Fibroblast of skin of right biceps (primary cell): ENCODE results near the gene ATP1A4.

Experiments
- DNase-seq: peaks from one replicate; pipeline ENCODE4 v3.0.0-alpha.2; 2013

The ATP1A4 gene

DNA sequence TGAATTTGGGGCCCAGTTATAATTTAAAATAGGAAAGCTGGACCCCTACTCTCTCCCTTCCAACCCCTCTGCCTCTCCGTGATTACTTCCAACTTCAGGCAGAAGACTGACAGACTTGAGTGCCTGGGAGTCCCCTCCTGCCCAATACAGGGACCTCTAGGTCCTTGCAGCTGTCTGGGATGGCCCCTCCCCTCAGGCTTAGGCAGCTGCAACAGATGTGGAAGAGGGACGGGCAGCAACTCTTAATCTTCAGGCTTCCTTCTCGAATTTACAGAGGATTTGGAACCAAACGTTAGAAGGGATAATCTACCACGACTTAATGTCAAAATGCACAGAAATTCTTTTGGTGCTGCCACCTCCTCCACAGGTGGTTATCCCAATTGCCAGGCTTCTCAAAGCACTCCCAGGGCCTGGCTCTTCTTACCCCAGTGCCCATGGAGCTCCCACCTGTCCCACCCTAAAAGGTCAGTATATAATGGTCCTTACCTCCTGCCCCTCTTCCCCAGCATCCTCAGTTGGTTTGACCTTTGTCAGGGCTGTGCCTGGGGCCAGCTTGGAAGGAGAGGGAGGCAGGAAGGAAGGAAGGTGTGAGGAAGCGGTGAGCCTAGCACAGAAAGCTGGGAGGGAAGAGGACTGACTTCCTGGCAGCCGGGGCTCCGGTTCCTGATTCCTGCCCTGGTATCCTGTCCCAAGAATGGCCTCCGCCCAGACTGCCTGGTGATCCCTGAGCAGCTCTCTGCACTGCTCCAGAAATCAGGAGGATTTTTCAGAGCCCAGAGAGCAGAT is 56.6 kb downstream of the ATP1A4 start:
- DNase-seq, result no peak

DNA sequence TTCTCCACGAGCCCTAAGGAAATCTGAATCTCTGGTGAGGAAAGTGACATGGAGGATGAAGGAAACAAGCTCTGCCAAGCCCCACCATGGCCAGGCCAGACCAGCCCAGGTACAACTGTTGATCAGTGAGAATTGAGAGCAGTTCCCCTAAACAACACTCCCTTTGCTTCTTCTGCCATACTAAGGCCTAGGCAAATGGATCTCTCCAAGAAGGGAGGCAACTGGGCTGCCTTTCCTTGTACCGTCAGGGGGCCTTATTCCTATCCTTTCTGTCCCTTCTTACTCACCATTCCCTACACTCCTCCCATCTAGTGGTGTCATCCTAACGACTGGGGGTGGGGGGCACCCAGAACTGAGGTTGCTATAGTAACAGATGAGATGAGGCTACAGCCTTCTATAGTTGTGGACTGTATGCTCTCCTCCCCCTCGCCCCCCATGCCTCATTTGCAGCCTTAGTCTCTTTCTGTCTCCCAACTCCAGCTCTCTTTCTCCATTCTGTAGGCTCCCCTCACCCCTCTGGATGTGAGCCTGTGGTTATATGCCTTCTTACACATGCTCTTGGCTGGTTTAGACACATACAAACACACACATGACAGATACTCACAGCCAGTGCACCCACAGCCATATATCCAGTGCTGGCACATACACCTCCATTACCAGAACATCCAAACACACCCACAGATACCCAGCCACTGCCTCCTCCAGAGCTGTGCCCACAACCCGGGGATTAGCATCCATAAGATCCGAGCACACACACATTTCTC is 57.3 kb downstream of the ATP1A4 start:
- DNase-seq, result peak; percentile 53

DNA sequence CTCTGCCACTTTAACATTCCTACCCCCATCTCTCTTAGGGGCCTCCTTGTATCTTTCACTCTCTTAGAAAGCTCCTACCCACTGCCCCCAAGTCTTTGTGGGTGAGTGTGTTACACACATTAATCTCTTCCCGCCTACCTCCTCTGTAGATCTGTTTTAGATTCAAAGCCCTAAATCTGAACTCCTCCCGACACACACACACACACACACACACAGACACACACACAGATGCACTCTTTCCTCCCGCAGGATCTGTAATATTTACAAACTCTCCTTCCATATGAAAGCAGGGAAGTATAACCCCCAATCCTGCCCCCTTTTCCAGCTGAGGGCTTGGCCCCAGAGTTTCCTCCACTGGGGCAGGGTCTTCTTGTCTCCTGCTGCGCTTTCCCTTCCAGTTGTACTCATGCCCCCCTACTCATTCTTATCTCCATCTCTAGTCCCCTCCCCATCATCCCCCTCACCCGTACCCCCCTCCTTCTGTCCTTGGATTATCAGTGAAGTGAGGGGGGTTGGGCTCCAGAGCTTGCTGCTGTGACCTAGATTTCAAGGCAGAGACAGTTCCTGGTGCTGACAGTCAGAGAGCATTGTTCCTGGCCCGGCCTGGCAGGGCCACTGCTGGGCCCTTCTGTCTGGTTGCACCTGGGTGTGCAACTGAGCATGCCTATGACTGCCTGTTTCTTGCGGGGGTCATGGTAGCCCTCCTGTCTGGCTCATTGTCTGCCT is 58.1 kb downstream of the ATP1A4 start:
- no peak for DNase-seq

DNA sequence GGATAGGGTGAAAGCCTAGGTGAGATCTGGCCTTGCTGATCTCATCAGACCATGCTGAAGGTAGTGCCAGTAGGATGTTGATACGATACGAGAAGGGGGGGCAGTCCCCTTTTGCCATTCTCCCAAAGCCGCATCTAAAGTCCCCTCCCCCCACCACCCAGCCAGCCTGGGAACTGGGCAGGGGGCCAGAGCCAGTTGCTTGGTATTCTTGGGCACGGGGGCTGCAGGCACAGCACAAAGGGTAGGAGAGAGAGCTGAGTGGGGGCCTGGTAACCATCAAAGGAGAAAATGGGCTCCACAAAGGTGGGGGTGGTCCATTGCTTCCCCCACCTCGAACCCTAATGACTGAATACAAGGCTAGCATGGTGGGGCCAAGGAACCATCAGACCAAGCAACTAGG is 59.2 kb downstream of the ATP1A4 start:
- no peak for DNase-seq

DNA sequence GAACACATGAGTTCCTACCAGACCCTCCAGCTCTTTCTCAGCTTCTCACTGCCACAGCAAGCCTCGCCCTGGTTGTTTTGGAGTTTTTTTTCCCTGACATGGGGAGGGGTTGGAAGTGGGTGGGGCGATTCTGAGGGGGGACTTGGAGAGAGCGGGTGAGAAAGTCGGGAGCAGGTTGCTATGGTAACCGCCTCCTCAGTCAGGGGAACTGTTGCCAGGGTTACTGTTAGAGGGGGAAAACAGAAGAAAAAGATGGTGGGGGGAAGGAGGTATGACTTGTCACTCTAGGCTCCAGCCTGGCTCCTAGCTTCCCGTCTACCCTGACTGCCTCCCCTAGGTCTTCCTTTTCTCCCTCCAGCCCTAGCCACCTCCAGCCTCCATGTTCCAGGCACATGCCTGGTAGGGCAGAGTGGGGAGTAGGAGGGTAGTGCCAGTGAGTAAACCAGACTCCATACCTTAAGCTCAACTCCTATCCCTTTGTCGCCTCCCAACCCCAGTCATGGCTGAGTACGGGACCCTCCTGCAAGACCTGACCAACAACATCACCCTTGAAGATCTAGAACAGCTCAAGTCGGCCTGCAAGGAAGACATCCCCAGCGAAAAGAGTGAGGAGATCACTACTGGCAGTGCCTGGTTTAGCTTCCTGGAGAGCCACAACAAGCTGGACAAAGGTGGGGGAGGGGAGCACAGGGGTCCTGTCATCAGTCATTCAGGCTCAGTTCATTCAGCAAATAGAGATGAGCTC is 59.8 kb downstream of the ATP1A4 start:
- peak; percentile 26 for DNase-seq

DNA sequence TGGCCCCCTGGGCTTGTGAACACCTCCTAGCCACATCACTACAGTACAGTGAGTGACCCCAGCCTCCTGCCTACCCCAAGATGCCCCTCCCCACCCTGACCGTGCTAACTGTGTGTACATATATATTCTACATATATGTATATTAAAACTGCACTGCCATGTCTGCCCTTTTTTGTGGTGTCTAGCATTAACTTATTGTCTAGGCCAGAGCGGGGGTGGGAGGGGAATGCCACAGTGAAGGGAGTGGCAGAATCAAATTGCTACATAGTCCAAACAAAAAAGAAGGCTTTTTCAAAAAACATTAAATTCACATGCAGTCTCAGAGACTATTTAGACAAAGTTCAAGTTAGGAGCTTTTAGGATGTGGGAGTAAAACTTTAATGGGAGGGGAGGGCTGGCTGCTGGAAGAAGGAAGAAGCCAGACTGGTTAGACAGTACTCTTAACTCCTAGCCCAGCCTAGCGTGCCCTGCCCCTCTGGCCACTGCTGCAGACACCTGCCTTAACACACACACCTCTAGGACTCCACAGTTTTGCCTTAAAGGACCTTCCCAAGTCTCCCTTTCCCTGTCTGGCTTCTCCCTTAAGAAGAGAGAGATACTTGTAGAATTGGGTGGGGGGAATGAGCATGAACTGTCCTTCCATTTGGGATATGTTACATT is 63.2 kb downstream of the ATP1A4 start:
- DNase-seq, result no peak

DNA sequence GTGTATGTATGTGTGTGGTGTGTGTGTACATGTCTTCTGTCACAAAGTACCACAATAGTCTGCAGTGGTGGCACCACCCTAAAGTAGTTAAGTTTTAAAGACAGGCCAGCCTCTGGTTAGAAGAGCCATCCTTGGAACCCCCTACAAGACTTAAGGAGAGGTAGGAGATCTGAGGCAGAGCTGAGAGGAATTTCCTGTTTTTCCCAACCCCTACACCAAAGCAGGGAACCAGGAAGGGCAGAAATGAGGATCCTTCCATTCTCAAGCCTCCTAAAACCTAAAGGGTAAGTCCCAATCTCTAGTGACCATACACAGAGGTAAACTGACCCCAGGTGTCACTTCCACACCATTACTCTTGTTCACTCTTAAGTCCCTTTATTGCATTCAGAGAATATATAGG is 64.9 kb downstream of the ATP1A4 start:
- DNase-seq, result no peak

DNA sequence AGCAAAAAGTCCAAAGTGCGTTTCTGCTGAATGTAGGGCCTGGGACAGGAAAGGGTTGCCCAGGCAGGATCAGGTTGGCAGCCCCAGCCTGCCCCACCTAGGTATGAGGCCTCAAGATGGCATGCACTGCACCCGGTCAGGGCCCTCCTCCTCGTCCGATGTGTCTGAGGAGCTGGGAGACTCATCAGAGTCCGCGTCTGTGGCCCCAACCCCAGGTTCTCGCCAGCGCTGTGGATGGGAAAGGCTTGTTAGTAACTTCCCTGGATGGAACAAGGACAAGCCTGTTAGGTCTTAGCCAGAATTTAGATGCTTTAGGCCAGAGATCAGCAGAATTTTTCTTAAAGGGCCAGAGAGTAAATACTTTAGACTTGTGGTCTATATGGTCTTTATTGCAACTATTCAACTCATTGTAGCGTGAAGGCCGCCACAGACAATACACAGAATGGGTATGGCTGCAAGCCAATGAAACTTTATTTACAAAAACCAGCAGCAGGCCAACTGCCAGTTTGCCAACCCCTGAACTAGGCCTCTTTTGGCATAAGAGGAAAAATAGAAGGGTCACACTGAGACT is 66.2 kb downstream of the ATP1A4 start:
- no peak for DNase-seq

DNA sequence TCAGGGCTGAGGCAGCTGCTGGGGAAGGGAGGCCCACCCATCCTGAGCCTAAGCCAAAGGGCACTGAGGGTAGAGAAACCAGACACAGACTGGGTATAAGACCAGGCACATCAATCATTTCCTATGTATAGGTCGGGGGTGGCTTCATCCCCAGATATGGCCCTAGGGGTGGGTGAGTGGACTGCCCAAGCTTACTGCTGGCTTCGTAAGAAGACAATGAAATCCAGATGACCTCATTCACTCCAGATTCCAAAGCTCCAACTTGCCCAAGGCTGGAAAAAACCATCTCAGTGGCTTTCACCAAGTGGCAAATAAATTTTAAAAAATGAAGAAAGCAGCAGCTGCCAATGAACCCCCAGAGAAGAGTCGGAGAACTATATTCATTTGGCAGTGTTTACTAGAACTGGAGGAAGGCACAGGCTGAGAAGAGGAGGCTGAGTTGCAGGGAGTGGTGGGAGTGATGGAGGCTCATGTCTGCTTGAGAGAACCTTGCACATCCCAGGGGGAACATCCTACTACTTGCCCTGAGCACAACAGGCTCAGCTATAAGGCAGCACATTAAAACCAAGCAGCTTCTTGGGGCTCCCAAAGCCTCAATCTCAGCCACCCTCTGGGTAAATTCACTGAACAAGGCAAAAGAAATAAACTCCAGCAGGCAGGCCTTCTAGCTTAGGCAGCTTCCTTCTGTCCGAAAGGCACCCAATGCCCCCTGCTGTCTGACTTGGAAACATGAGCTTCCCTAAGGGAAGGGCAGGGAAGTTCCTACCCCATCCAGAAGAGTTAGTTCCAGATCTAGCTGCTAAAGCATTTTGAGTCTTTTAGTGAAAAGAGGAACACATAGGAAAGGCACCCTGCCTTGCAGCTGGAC is 67.9 kb downstream of the ATP1A4 start:
- DNase-seq, result peak; percentile 63

DNA sequence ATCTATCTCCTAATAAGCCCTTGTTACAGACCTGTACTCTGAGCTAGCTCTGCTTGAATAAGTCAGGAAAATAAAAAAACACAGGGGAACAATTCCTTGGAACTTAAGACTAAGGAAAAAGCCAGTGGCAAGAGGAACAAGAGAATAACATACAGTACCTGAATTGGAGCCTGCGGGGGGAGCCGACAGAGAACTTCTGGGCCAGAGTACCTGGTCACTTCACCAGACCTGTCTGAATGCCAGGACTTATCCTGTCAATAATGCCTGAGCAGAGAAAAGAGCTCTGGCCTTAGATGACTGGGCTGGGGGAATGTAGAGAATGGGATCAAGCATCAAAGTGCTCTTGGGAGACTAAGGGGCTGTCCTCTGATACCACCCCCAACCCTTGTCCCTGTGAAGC is 68.9 kb downstream of the ATP1A4 start:
- no peak for DNase-seq

DNA sequence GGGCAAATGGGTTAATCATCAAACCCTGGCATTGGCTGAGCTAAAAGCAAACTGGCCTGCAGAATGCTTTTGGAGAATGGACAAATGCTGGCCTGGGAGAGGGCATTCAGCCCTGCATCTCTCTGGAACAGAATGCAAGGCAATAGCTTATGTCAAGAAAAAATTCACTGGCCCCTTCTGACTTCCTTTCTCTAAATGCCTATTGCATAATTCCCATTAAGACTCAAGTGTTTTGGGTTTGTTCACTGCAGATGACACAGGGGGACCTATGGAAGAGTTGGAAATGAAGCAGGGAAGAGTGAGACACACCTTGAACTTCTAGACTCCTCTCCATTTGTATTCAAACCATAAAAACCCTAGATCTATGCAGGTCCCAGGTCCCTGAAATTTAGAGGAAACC is 69.7 kb downstream of the ATP1A4 start:
- no peak for DNase-seq

DNA sequence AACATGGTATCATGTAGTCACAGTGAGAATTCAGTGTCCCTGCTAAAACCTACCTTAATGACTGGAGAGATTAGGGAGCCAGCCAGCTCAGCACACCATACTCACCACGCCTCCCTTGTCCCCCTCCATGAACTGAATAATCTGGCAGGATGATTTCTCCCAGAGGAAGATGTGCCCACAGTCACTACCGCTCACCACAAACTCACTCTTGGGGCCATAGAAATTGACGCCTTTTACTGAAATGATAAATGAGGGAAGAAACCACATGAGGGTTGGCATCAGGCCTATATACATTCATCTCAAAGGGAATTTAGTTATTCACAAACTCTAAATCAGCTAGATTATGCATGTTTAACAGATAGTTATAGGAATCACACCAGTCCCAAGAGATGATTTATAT is 71.1 kb downstream of the ATP1A4 start:
- DNase-seq, result peak; percentile 79

DNA sequence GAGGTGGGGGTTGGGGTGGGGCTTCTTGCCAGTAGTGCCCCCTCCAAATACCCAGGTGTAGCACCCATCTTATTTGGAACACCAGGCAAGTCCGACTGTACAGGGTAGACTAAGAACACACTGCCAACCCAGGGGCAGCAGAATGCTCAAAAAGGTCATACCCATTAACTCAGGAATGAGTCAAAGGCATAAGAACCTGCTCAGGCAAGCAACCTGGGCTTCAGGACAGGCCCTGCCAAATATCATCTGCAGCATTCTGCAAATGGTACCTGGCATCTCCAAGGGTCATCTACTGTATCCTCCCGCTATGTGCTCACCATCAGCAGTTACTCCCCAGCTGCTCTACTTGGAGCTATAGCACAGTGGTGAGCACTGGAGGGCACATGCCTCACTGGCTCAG is 73.2 kb downstream of the ATP1A4 start:
- no peak for DNase-seq

DNA sequence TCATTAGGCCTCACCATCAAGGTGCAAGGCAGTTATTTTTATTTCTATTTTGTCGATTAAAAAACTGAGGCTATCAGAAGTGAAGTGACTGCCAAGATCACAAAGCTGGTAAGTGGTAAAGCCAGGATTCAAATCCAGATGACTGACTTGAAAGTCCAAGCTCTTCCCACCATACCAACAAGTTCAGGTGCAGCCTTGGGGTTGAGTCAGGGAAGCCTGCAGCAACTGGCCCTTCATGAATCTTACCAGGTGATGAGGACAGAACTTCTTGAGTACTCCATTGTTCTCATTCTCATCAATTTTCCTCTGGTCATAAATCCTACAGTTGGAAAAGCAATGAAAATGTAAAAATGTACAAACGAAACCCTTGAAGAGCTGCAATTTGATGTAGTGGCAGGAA is 73.9 kb downstream of the ATP1A4 start:
- DNase-seq, result no peak

DNA sequence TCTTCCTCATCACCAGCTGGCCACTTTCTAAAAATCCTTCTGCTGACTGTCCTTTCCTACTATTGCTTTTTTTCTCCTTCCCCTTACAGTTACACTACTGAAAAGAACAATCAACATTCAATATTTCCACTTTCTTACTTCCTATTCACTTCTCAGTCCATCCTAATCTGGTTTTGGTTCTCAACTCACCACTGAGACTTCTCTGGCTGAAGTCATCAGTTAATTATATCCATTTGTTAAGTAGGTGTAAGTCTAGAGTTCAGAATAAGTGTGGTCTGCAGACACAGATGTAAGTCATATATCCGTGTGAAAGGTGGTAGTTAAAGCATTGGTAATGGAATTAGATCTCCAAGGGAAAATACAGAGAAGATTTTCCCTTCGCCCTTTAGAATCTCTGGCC is 75.2 kb downstream of the ATP1A4 start:
- DNase-seq, result no peak

DNA sequence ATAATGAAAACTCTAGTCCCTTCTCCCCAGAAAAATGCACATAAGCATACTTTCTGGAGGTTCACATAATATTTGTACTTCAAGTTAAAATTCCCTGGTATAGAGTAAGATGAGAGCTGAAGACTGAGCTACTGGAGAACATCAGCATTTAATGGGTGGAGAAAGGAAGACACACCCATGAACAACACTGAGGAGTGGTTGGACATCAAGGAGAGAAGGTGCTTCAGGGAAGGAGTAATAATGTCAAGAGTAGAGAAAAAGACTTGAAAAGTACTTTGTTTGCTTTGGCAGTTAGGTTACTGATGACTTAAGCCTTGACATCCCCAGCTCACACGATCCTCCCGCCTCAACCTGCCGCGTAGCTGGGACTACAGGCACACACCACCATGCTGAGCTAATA is 75.6 kb downstream of the ATP1A4 start:
- DNase-seq, result no peak

DNA sequence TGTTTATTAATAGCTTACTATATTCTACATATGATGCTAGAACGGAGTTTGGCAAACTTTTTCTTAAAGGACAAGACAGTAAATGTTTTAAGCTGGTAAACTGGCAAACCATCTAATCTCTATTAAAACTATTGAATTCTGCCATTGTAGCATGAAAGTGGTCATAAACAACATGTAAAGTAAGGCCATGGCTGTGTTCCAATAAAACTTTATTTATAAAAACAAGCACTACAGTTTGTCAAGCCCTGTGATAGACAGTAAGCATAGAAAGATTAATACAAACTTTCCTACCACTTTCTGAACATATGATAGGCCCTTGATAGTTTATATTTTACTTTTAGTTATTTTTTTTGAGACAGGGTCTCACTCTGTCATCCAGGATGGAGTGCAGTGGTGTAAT is 76.2 kb downstream of the ATP1A4 start:
- DNase-seq, result no peak

DNA sequence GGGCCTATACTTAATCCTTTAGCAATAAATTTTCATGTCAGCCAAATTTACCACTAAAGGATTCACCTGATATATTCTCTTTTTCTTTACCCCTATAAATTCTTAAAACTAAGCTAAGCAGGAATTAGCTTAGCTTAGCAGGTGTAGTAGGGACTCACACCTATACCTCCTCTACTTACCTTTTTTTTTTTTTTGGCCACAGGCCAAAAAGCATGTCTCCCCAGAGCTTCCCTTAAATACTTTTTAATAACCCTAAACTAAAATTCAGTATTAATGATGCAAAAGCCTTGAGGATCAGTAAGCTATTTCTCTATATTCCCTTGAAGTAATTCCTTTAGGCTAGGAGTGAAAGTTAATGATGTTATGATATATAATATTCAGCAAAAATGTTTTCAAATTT is 77.0 kb downstream of the ATP1A4 start:
- no peak for DNase-seq

DNA sequence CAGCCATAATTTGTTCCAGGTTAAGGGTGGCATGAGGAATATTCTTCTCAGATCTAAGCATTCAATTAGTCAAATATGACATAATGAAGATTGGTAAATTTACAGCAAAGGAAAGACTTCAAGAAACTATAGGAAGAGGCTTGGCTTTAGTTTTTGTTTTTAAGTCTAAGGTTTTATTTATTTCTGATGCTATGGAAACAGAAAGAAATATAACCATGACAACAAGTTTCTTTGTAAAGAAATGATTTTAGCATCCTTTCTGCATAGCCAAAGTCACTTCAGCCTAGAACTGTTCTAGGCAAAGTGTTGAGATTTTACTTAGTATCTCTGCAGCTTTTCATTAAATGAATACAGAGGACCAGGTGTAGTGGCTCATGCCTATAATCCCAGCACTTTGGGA is 81.5 kb downstream of the ATP1A4 start:
- no peak for DNase-seq
